ENCODE data around the gene QKI.

GRCh38 chr6:163391985-163392384, 22.5 kb upstream of the QKI start:
- TF ChIP-seq CTCF (IDR thresholded peaks at IDR 0.05; ENCODE audit: insufficient read depth, low read length): no peak
- TF ChIP-seq SPI1 (IDR thresholded peaks at IDR 0.05; ENCODE audit: borderline replicate concordance, low read depth): no peak
- TF ChIP-seq POLR2AphosphoS5 (IDR thresholded peaks at IDR 0.05; ENCODE audit: low read depth): no peak
- TF ChIP-seq REST (IDR thresholded peaks at IDR 0.05; ENCODE audit: insufficient replicate concordance, low read depth): no peak
- TF ChIP-seq GABPA (IDR thresholded peaks at IDR 0.05; ENCODE audit: low read depth): no peak

All from HL-60 (cell line).